Colonic mucosa (tissue), 4 donors: ENCODE data around the gene IL10RB. TPM values are rescaled to one million over a fixed set of nuclear protein-coding genes. Genes with fewer than 3 reads are reported as not detected.
"Not testable (repeated sequence)": the region's sequence is repeated elsewhere in the genome, so short reads cannot be mapped to it uniquely, and the experiment has no call there.

ENCODE experiments used
- DNase-seq: peaks from one replicate; pipeline ENCODE4 v3.0.0-alpha.2; 2020
- H3K27ac ChIP-seq: fragments of 200-600 bp; one replicate; pipeline ENCODE4 v1.8.0; 2021
- H3K27me3 ChIP-seq: fragments of 200-600 bp; one replicate; pipeline ENCODE4 v1.8.0; 2021
- H3K36me3 ChIP-seq: fragments of 200-600 bp; one replicate; pipeline ENCODE4 v1.8.0; 2021
- H3K4me1 ChIP-seq: fragments of 200-600 bp; one replicate; pipeline ENCODE4 v1.8.0; 2021; ENCODE audit warnings: mild to moderate bottlenecking
- H3K4me3 ChIP-seq: fragments of 200-600 bp; one replicate; pipeline ENCODE4 v1.8.0; 2021
- H3K9ac ChIP-seq, 2 donors: one replicate each; pipeline ENCODE4 v1.7.0; 2013; ENCODE audit warnings: control low read depth in 2 of 2, low read depth in 2 of 2, low read length in 2 of 2
- H3K9me3 ChIP-seq: fragments of 200-600 bp; one replicate; pipeline ENCODE4 v1.8.0; 2021
- CTCF ChIP-seq: fragments of 200-600 bp; IDR thresholded peaks from one replicate; pipeline ENCODE4 v1.8.0; 2022; ENCODE audit warnings: antibody characterized with exemption, mild to moderate bottlenecking
- intact Hi-C: fragments of 100-400 bp; cut with DNase I; formaldehyde crosslinking; loops from one replicate; pipeline ENCODE4 v1.14.1; 2022
- total RNA-seq, 2 donors: library from RNA; stranded (reverse); fragmentation: NEBNext Ultra II Directional in 1 of 2; extraction: Animal tissue kit (Norgen Biotek cat#: 25700) in 1 of 2; gene quantifications; one replicate each; pipeline ENCODE4 v1.2.1, GENCODE V29; 2021
- donor health status: healthy.
- donor health status: DM: no; HTN: no; CAD: no.
- donor health status: DM: no; HTN: no; CAD: no.

IL10RB gene
- total RNA-seq, 2 donors from 2014 or later = 48.0 to 86.3 TPM

- Histone ChIP-seq H3K9me3 (no peaks in the 10 kb centered on the region), H3K9ac (no peak overlapping the region), H3K36me3 (peaks cover 6% of the 10 kb centered on the region), H3K4me3 (no peak overlapping the region), H3K27me3 (no peaks in the 10 kb centered on the region), H3K27ac (no peak overlapping the region), H3K4me1 (no peaks in the 10 kb centered on the region)
- no peak for TF ChIP-seq CTCF
- DNase-seq = no peak
- intact Hi-C loops = no loop called here
Measured at GRCh38 chr21:33249331-33250002, 16.7 kb upstream of the IL10RB start.

- Histone ChIP-seq H3K4me1 (no peaks in the 10 kb centered on the region), H3K4me3 (no peak overlapping the region), H3K36me3 (peaks cover 6% of the 10 kb centered on the region), H3K27ac (no peak overlapping the region), H3K9ac (no peak overlapping the region), H3K27me3 (no peaks in the 10 kb centered on the region), H3K9me3 (no peaks in the 10 kb centered on the region)
- intact Hi-C loops = no loop called here
- no peak for DNase-seq
- no peak for TF ChIP-seq CTCF
Measured at GRCh38 chr21:33251119-33251518, 15.0 kb upstream of the IL10RB start.

- H3K27me3 ChIP-seq, H3K4me3 ChIP-seq, H3K27ac ChIP-seq, H3K4me1 ChIP-seq, H3K9me3 ChIP-seq, H3K36me3 ChIP-seq, H3K9ac ChIP-seq, DNase-seq, intact Hi-C loops: not testable (repeated sequence)
Measured at GRCh38 chr21:33253382-33253781, 12.8 kb upstream of the IL10RB start.

DNA sequence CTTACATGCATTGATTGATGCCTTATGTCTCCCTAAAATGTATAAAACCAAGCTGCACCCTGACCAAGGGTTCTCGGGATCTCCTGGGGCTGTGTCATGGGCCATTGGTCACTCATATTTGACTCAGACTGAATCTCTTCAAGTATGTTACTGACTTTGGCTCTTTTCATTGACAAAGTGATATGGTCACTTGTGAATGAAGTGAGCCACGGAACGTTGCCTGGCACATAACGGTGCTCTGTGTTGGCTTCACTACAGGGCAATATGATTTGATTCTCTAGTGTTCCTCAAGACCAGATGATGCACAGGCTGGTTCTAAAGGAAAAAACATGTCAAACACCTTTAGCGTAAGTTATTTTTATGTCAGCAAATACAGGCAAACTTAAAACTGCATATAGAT is 11.4 kb upstream of the IL10RB start:
- Histone ChIP-seq H3K4me3 (no peak overlapping the region), H3K27ac (no peak overlapping the region), H3K27me3 (no peaks in the 10 kb centered on the region), H3K9me3 (no peaks in the 10 kb centered on the region), H3K9ac (no peak overlapping the region), H3K36me3 (no peaks in the 10 kb centered on the region), H3K4me1 (no peaks in the 10 kb centered on the region)
- TF ChIP-seq CTCF = no peak
- intact Hi-C loops = no loop called here
- no peak for DNase-seq

GRCh38 chr21:33255404-33255803 is 10.8 kb upstream of the IL10RB start:
- intact Hi-C loops = no loop called here
- no peaks in the 10 kb centered on the region for H3K36me3 ChIP-seq
- DNase-seq = no peak

More at GRCh38 chr21:33255404-33255803, 10.8 kb upstream of the IL10RB start:
- H3K4me3 ChIP-seq = no peak overlapping the region
- no peaks in the 10 kb centered on the region for H3K4me1 ChIP-seq
- no peaks in the 10 kb centered on the region for H3K9me3 ChIP-seq
- no peak overlapping the region for H3K27ac ChIP-seq
- no peak for TF ChIP-seq CTCF
- no peaks in the 10 kb centered on the region for H3K27me3 ChIP-seq
- H3K9ac ChIP-seq = no peak overlapping the region
